Keratinocyte (primary cell): Measurements from ENCODE around the gene SSPN. TPM values are rescaled to one million over a fixed set of nuclear protein-coding genes. Genes with fewer than 3 reads are reported as not detected.

Source experiments
- DNase-seq: peaks from one replicate; pipeline ENCODE4 v3.0.0-alpha.2; 2011; ENCODE audit warnings: low read depth, missing footprints, low spot score
- FAIRE-seq: peaks from 2 replicates; lab custom pipeline; 2011; peaks lifted over from hg19 to GRCh38; lab: Jason Lieb, UNC
- H2AFZ ChIP-seq: 2 replicates; pipeline ENCODE4 v1.6.0; 2012; ENCODE audit warnings: low read length, control low read depth, inconsistent platforms; ENCODE audit not compliant: control insufficient read depth
- H3K27ac ChIP-seq: 2 replicates; pipeline ENCODE4 v1.5.1; 2011; ENCODE audit warnings: low read length; ENCODE audit not compliant: control insufficient read depth, insufficient read depth
- H3K27me3 ChIP-seq: 3 replicates; pipeline ENCODE4 v1.6.0; 2011; ENCODE audit warnings: low read length; ENCODE audit not compliant: control insufficient read depth, insufficient read depth; ENCODE audit errors: extremely low read depth
- H3K36me3 ChIP-seq, 2 experiments: 2 replicates in 1 of 2; 3 replicates in 1 of 2; pipeline ENCODE4 v1.5.1; 2011; ENCODE audit warnings: low read length in 2 of 2, mild to moderate bottlenecking in 1 of 2; ENCODE audit not compliant: control insufficient read depth in 2 of 2, insufficient read depth in 2 of 2; ENCODE audit errors: extremely low read depth in 1 of 2
- H3K4me1 ChIP-seq: 3 replicates; pipeline ENCODE4 v1.5.1; 2011; ENCODE audit warnings: low read length; ENCODE audit not compliant: control insufficient read depth, insufficient read depth; ENCODE audit errors: extremely low read depth
- H3K4me2 ChIP-seq: 3 replicates; pipeline ENCODE4 v1.6.0; 2011; ENCODE audit warnings: low read depth, low read length; ENCODE audit not compliant: control insufficient read depth, insufficient read depth; ENCODE audit errors: extremely low read depth
- H3K4me3 ChIP-seq, 3 experiments: fragments of 200-600 bp in 1 of 3; sonication (generic) in 1 of 3; 2 replicates in 2 of 3; 3 replicates in 1 of 3; pipeline ENCODE4 v1.5.1; 2011 to 2016; ENCODE audit warnings: low read length in 3 of 3, mild to moderate bottlenecking in 3 of 3, control low read depth in 2 of 3, inconsistent platforms in 1 of 3, low read depth in 1 of 3, mixed read lengths in 1 of 3, mixed run types in 1 of 3, moderate library complexity in 1 of 3; ENCODE audit not compliant: control insufficient read depth in 2 of 3, insufficient read depth in 2 of 3; ENCODE audit errors: extremely low read depth in 1 of 3
- H3K79me2 ChIP-seq: 2 replicates; pipeline ENCODE4 v1.6.0; 2012; ENCODE audit warnings: low read length; ENCODE audit not compliant: control insufficient read depth, insufficient read depth
- H3K9ac ChIP-seq: 3 replicates; pipeline ENCODE4 v1.6.0; 2011; ENCODE audit warnings: low read length; ENCODE audit not compliant: control insufficient read depth, insufficient read depth; ENCODE audit errors: extremely low read depth
- H3K9me1 ChIP-seq: 3 replicates; pipeline ENCODE4 v1.6.0; 2011; ENCODE audit warnings: low read length; ENCODE audit not compliant: control insufficient read depth, insufficient read depth; ENCODE audit errors: extremely low read depth
- H3K9me3 ChIP-seq: 2 replicates; pipeline ENCODE4 v1.5.1; 2012; ENCODE audit warnings: low read depth, low read length; ENCODE audit not compliant: control insufficient read depth
- H4K20me1 ChIP-seq: 3 replicates; pipeline ENCODE4 v1.6.0; 2011; ENCODE audit warnings: low read length; ENCODE audit not compliant: control insufficient read depth, insufficient read depth; ENCODE audit errors: extremely low read depth
- EZH2 ChIP-seq: IDR thresholded peaks from one replicate; pipeline ENCODE4 v1.6.1; 2012; ENCODE audit warnings: inconsistent platforms, mild to moderate bottlenecking, low read length, moderate library complexity
- dilution Hi-C: fragments of 300-500 bp; cut with MboI; formaldehyde crosslinking; loops from one replicate; pipeline ENCODE4 v1.7.0; 2020; ENCODE audit warnings: low sequenced_read_pairs; ENCODE audit not compliant: extremely low pct_ligation_motif_present
- polyA plus RNA-seq, 5 experiments: library from polyadenylated mRNA; depleted of rRNA in 3 of 5; stranded (reverse) in 3 of 5; stranded (forward) in 1 of 5; unstranded in 1 of 5; fragments of >200 nt; gene quantifications; 1 replicate in 1 of 5; 2 replicates in 3 of 5; 3 replicates in 1 of 5; pipeline versions ENCODE4 v1.2.1 to v1.2.3, GENCODE V29; 2011 to 2012; ENCODE audit warnings: missing spikeins in 2 of 5, low read depth in 1 of 5, low replicate concordance in 1 of 5
- TF ChIP-seq, protein P1 (sequence below), 3 experiments: IDR thresholded peaks in 1 of 3; conservative IDR thresholded peaks in 1 of 3; optimal IDR thresholded peaks in 1 of 3; 2 replicates in 2 of 3; 3 replicates in 1 of 3; pipeline versions ENCODE3 to v1.5.1; 2011; ENCODE audit warnings: low read length in 3 of 3, mild to moderate bottlenecking in 3 of 3, moderate library complexity in 2 of 3, control low read depth in 1 of 3, inconsistent platforms in 1 of 3; ENCODE audit not compliant: insufficient read depth in 2 of 3; ENCODE audit errors: extremely low read depth in 1 of 3

Gene SSPN
- polyA plus RNA-seq, 1 donor (not counting 4 experiments of a cell fraction or from before 2014, with no cell fraction given): 1.0 TPM

DNA sequence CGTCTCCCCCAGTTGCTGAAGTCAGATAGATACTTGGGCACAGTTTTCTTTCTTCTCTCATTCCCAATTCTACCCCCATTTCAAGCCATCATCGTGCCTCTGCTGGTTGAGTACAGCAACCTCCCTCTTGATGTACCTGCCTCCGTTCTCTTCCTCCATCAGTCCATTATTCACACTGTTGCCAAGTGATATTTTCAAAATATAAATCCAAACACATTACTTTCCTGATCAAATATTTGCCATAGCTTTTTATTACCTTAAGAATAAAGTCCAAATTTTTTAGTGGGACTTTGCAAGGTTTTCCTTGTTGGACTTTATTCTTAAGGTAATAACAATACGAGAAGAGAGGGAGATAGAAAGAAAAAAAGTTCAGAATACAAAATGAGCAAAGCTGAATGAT, 18.6 kb upstream of the SSPN start:
- Histone ChIP-seq H3K27ac (no peak overlapping the region), H3K4me2 (no peak overlapping the region), H2AFZ (no peak overlapping the region), H3K9me1 (no peaks in the 10 kb centered on the region), H4K20me1 (no peaks in the 10 kb centered on the region), H3K4me1 (peaks cover 3% of the 10 kb centered on the region), H3K36me3 (no peaks in the 10 kb centered on the region), H3K27me3 (no peaks in the 10 kb centered on the region), H3K9ac (no peak overlapping the region), H3K4me3 (no peak overlapping the region), H3K9me3 (no peaks in the 10 kb centered on the region), H3K79me2 (no peaks in the 10 kb centered on the region)
- dilution Hi-C loops: no loop called here
- FAIRE-seq: no peak
- no peak for DNase-seq
- TF ChIP-seq, protein P1, sequence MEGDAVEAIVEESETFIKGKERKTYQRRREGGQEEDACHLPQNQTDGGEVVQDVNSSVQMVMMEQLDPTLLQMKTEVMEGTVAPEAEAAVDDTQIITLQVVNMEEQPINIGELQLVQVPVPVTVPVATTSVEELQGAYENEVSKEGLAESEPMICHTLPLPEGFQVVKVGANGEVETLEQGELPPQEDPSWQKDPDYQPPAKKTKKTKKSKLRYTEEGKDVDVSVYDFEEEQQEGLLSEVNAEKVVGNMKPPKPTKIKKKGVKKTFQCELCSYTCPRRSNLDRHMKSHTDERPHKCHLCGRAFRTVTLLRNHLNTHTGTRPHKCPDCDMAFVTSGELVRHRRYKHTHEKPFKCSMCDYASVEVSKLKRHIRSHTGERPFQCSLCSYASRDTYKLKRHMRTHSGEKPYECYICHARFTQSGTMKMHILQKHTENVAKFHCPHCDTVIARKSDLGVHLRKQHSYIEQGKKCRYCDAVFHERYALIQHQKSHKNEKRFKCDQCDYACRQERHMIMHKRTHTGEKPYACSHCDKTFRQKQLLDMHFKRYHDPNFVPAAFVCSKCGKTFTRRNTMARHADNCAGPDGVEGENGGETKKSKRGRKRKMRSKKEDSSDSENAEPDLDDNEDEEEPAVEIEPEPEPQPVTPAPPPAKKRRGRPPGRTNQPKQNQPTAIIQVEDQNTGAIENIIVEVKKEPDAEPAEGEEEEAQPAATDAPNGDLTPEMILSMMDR (optimal IDR thresholded peaks at IDR 0.05 in 1 of 3, IDR thresholded peaks at IDR 0.05 in 1 of 3, conservative IDR thresholded peaks at IDR 0.05 in 1 of 3; ENCODE audit: extremely low read depth in 1 of 3, insufficient read depth in 2 of 3, low read length in 3 of 3): no peak
- no peak for TF ChIP-seq EZH2

DNA sequence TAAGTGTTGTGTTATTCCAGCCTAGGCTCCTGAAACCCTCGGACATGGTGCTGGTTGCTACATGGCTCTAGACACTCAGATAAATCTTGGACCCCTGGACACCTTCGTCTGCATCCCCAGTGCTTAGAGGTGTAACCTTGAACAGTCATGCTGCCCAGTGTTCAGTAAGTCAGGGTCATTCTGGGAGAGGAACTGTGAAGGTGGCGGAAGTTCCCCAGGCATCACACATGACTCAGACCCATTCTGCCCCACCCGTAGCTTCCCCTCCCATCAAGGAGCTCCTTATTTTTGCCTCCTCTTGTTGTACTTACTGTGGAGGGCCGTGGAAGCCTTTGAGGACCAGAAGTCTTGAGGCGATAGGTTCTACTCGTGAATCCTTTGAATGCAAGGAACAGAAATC, 18.1 kb upstream of the SSPN start:
- DNase-seq (no peak), FAIRE-seq (no peak)
- no peak overlapping the region for H2AFZ ChIP-seq
- no peaks in the 10 kb centered on the region for H3K36me3 ChIP-seq
- no peaks in the 10 kb centered on the region for H3K27me3 ChIP-seq
- H3K9ac ChIP-seq: no peak overlapping the region
- no peak overlapping the region for H3K27ac ChIP-seq
- H3K9me3 ChIP-seq: no peaks in the 10 kb centered on the region
- no peaks in the 10 kb centered on the region for H3K79me2 ChIP-seq
- H4K20me1 ChIP-seq: no peaks in the 10 kb centered on the region
- no peaks in the 10 kb centered on the region for H3K9me1 ChIP-seq
- H3K4me3 ChIP-seq: no peak overlapping the region
- TF ChIP-seq EZH2: no peak
- TF ChIP-seq, protein P1 (optimal IDR thresholded peaks at IDR 0.05 in 1 of 3, IDR thresholded peaks at IDR 0.05 in 1 of 3, conservative IDR thresholded peaks at IDR 0.05 in 1 of 3; ENCODE audit: extremely low read depth in 1 of 3, insufficient read depth in 2 of 3, low read length in 3 of 3): no peak
- no peak overlapping the region for H3K4me2 ChIP-seq
- H3K4me1 ChIP-seq: peaks cover 3% of the 10 kb centered on the region
- dilution Hi-C loops: no loop called here
